ENCODE data around the gene NRDC.

The NRDC gene

DNA sequence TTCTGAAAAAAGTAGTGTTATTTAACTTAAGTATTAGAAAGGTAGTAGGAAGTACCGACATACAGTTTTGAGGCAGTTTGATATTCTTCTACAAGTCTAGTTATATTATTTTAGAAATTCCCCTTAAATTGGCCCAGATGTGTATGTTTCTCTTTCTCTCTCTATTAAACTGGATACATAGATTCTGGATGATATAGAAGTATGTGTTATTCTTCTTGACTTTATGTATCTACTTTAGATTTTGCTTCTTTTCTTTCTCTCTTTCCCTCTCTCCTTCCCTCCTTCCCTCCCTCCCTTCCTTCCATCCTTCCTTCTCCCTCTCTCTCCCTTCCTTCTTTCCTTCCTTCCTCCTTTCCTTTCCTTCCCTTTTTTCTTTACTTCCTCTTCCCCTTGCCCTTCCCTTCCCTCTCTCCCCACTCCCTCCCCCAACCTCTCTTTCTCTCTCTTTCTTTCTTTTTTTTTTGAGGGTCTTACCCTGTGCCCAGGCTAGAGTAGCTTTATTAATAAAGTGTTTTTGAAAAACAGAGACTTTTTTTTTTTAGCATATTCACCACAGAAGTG, 137.3 kb downstream of the NRDC start:
- DNase-seq (ENCODE audit: low read depth): no peak

DNA sequence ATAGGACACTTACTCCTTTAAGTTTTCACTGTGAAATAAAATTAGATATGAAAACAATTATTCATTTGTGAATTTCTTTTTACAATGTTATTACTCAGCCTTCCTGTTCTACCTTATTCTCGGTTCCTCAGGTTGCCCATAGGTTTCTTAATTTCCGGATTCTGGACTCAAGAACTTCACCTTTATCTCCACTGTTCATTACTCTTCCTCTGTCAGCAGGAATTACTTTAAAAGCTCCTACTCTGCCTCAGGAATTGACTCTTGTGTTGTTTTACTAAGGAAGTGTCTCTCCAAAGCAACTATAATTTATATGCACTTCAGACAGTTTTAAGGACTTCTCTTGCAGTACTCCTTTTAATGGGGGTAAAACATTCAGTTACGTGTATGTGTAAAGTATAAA, 137.9 kb downstream of the NRDC start:
- no peak for DNase-seq (ENCODE audit: low read depth)
- no peak overlapping the region for H3K4me3 ChIP-seq (ENCODE audit: control insufficient read depth, low read depth, low read length)
- TF ChIP-seq, protein P1, sequence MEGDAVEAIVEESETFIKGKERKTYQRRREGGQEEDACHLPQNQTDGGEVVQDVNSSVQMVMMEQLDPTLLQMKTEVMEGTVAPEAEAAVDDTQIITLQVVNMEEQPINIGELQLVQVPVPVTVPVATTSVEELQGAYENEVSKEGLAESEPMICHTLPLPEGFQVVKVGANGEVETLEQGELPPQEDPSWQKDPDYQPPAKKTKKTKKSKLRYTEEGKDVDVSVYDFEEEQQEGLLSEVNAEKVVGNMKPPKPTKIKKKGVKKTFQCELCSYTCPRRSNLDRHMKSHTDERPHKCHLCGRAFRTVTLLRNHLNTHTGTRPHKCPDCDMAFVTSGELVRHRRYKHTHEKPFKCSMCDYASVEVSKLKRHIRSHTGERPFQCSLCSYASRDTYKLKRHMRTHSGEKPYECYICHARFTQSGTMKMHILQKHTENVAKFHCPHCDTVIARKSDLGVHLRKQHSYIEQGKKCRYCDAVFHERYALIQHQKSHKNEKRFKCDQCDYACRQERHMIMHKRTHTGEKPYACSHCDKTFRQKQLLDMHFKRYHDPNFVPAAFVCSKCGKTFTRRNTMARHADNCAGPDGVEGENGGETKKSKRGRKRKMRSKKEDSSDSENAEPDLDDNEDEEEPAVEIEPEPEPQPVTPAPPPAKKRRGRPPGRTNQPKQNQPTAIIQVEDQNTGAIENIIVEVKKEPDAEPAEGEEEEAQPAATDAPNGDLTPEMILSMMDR (IDR thresholded peaks at IDR 0.05; ENCODE audit: control insufficient read depth, insufficient read depth, low read depth, low read length, missing control alignments): no peak

More for the DNA sequence above, 137.3 kb downstream of the NRDC start:
- H3K4me3 ChIP-seq (ENCODE audit: control insufficient read depth, low read depth, low read length): no peak overlapping the region
- TF ChIP-seq, protein P1 (IDR thresholded peaks at IDR 0.05; ENCODE audit: control insufficient read depth, insufficient read depth, low read depth, low read length, missing control alignments): no peak
